Measurements from ENCODE around the gene HS6ST2.
A peak's percentile ranks its signal among the peaks of the same experiment; 100 is the strongest.

Gene HS6ST2

GRCh38 chrX:132665676-132666075 lies 292.8 kb downstream of the HS6ST2 start:
- DNase-seq: no peak

- DNase-seq: no peak
Observed at GRCh38 chrX:132664273-132664672, 294.2 kb downstream of the HS6ST2 start.

GRCh38 chrX:132662844-132663243 lies 295.6 kb downstream of the HS6ST2 start:
- DNase-seq: no peak

- no peak for DNase-seq
Observed at GRCh38 chrX:132657876-132658275, 300.6 kb downstream of the HS6ST2 start.

GRCh38 chrX:132652871-132653270 lies 305.6 kb downstream of the HS6ST2 start:
- no peak for DNase-seq

- no peak for DNase-seq
Observed at GRCh38 chrX:132651421-132652086, 306.9 kb downstream of the HS6ST2 start.

- no peak for DNase-seq
Observed at GRCh38 chrX:132648895-132649294, 309.5 kb downstream of the HS6ST2 start.

- DNase-seq: no peak
Observed at GRCh38 chrX:132639446-132639845, 319.0 kb downstream of the HS6ST2 start.

GRCh38 chrX:132638313-132638712 lies 320.1 kb downstream of the HS6ST2 start:
- DNase-seq: no peak

- no peak for DNase-seq
Observed at GRCh38 chrX:132636080-132636479, 322.3 kb downstream of the HS6ST2 start.

GRCh38 chrX:132634521-132634920 lies 323.9 kb downstream of the HS6ST2 start:
- no peak for DNase-seq

- no peak for DNase-seq
Observed at GRCh38 chrX:132631579-132632232, 326.7 kb downstream of the HS6ST2 start.

GRCh38 chrX:132624466-132624865 lies 334.0 kb downstream of the HS6ST2 start:
- no peak for DNase-seq

- DNase-seq: no peak
Observed at GRCh38 chrX:132623942-132624341, 334.5 kb downstream of the HS6ST2 start.

- DNase-seq: no peak
Observed at GRCh38 chrX:132623300-132623699, 335.1 kb downstream of the HS6ST2 start.

GRCh38 chrX:132622130-132622529 lies 336.3 kb downstream of the HS6ST2 start:
- peak; percentile 33 for DNase-seq

GRCh38 chrX:132618810-132619209 lies 339.6 kb downstream of the HS6ST2 start:
- no peak for DNase-seq

GRCh38 chrX:132615391-132616131 lies 342.9 kb downstream of the HS6ST2 start:
- DNase-seq: peak; percentile 1

GRCh38 chrX:132614297-132614696 lies 344.1 kb downstream of the HS6ST2 start:
- DNase-seq: no peak

- DNase-seq: no peak
Observed at GRCh38 chrX:132613801-132614200, 344.6 kb downstream of the HS6ST2 start.

- DNase-seq: no peak
Observed at GRCh38 chrX:132612821-132613564, 345.4 kb downstream of the HS6ST2 start.

- DNase-seq: no peak
Observed at GRCh38 chrX:132610536-132610935, 347.9 kb downstream of the HS6ST2 start.

- no peak for DNase-seq
Observed at GRCh38 chrX:132609362-132609848, 349.0 kb downstream of the HS6ST2 start.
